Measurements from ENCODE around the gene RRAGD. TPM values are rescaled to one million over a fixed set of nuclear protein-coding genes. Genes with fewer than 3 reads are reported as not detected.
A peak's percentile ranks its signal among the peaks of the same experiment; 100 is the strongest.

RRAGD gene
- total RNA-seq, 1 donor from 2014 or later = 44.0 TPM

DNA sequence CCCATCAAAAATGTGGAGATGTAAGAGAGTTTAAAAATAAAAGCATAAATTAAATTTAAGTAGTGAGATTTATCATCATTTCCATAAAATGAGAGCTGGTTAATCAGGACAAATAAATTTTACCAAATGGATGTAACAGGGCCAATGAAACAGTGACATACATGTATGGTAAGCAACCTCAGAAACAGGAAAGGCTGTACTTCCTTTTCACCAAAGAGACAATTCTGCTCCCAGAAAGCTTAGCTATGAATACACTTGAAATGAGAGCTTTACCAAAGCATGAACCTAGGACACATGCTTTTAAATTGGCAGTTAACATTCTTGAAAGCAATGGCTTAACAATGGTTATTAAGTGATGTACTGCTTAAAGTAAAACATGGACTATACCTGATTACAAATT lies 47.5 kb downstream of the RRAGD start:
- no peaks in the 10 kb centered on the region for H3K36me3 ChIP-seq
- H3K27ac ChIP-seq = peak overlapping the region; percentile 27
- no peaks in the 10 kb centered on the region for H3K9me3 ChIP-seq
- intact Hi-C loops (cut with DNase I) = no loop called here
- DNase-seq (no peak), ATAC-seq (no peak)
- H3K27me3 ChIP-seq = no peaks in the 10 kb centered on the region
- no peak overlapping the region for H3K4me3 ChIP-seq
- TF ChIP-seq, protein P1, sequence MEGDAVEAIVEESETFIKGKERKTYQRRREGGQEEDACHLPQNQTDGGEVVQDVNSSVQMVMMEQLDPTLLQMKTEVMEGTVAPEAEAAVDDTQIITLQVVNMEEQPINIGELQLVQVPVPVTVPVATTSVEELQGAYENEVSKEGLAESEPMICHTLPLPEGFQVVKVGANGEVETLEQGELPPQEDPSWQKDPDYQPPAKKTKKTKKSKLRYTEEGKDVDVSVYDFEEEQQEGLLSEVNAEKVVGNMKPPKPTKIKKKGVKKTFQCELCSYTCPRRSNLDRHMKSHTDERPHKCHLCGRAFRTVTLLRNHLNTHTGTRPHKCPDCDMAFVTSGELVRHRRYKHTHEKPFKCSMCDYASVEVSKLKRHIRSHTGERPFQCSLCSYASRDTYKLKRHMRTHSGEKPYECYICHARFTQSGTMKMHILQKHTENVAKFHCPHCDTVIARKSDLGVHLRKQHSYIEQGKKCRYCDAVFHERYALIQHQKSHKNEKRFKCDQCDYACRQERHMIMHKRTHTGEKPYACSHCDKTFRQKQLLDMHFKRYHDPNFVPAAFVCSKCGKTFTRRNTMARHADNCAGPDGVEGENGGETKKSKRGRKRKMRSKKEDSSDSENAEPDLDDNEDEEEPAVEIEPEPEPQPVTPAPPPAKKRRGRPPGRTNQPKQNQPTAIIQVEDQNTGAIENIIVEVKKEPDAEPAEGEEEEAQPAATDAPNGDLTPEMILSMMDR (IDR thresholded peaks at IDR 0.05) = no peak
- peaks cover 4% of the 10 kb centered on the region for H3K4me1 ChIP-seq

DNA sequence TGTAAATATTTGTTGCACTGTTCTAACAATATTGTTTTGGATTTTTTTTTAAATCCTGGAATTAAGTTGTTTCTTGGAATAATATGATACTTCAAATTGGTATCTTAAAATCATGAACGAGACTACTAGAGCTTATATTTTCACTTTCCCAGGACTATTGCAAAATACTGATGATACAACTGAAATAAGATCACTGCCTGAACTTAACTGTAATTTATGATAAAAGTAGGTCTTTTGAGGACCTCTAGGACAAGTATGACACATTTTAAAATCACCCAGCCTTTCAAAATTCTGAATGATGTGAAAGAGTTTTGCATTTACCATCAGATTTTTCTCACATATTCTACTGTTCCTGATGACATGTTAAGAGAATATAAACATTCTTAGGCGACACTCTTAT lies 50.9 kb downstream of the RRAGD start:
- H3K27ac ChIP-seq = no peak overlapping the region
- DNase-seq = no peak
- TF ChIP-seq, protein P1 (IDR thresholded peaks at IDR 0.05) = no peak
- H3K4me1 ChIP-seq = no peaks in the 10 kb centered on the region
- H3K4me3 ChIP-seq = no peak overlapping the region
- H3K27me3 ChIP-seq = no peaks in the 10 kb centered on the region
- no peaks in the 10 kb centered on the region for H3K9me3 ChIP-seq
- intact Hi-C loops (cut with DNase I) = no loop called here
- no peak for ATAC-seq
- H3K36me3 ChIP-seq = no peaks in the 10 kb centered on the region

DNA sequence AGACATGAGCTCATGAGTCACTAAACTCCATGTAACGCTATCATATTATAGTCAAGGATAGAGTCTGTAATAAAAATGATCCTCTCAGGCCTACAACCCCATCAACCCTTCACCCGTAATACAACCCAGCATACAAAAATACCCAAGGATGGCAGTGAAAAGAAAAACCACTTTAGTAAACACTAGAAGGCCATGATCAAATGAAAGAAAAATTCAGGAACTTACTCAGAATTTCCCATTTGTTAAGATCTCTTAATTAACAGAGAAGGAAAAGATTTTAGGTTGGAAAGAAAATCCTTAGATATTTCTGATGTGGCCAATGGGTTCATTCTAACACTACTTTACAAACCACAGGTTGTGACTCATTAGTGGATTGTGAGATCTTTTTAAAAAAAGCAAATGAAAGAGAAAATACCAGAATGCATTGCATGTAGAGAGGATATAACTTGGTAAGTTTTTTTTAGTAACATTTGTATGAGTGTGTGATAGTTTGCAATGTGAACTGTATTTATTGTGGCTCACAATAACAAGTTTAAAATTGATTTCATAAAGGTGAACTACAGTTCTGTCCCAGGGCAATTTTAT lies 51.6 kb downstream of the RRAGD start:
- intact Hi-C loops (cut with DNase I) = no loop called here
- no peak overlapping the region for H3K27ac ChIP-seq
- H3K4me1 ChIP-seq = no peaks in the 10 kb centered on the region
- no peak overlapping the region for H3K4me3 ChIP-seq
- DNase-seq (no peak), ATAC-seq (no peak)
- H3K27me3 ChIP-seq = no peaks in the 10 kb centered on the region
- no peaks in the 10 kb centered on the region for H3K36me3 ChIP-seq
- TF ChIP-seq, protein P1 (IDR thresholded peaks at IDR 0.05) = no peak
- H3K9me3 ChIP-seq = no peaks in the 10 kb centered on the region

DNA sequence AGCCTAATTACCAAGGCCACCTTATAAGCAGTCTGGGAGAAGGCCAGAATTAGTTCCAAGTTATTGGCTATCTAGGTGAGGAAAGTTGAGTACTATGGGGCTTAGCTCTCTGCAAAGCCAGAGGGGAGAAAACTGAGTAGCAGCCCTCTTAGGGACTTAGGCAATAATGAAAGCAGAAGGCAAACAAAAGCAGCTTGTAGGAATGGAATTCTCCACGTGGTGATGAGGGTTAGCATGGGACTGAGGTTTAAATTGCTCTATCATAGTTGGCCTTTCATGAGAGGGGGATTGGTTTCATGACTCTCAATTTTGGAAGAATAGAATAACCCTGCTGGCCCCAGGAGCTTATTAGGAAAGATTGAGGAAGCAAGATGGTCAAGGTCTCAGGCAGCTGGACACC lies 52.5 kb downstream of the RRAGD start:
- TF ChIP-seq, protein P1 (IDR thresholded peaks at IDR 0.05) = no peak
- no peaks in the 10 kb centered on the region for H3K27me3 ChIP-seq
- DNase-seq = no peak
- no peaks in the 10 kb centered on the region for H3K36me3 ChIP-seq
- ATAC-seq = peak; percentile 29
- H3K4me1 ChIP-seq = no peaks in the 10 kb centered on the region
- intact Hi-C loops (cut with DNase I) = no loop called here
- no peaks in the 10 kb centered on the region for H3K9me3 ChIP-seq
- H3K4me3 ChIP-seq = no peak overlapping the region
- no peak overlapping the region for H3K27ac ChIP-seq

DNA sequence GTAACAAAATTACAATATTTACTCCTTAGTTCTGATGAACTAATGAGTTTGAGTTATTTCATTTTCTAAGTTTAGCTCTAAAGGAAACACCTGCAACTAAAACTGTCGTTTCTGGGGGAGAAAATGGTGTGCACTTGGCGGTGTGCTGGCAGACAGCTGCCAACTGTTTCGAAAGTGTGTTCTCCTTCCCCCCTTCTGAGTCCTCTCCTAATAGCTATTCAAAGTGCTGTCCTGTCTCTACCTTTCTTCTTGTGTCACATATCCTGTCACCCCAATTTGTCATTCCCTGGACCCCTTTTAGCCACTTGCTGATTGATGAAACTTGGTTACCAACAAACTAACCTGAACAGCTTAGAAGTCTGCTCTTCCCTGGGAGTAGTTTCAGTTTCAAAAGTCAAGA lies 54.7 kb downstream of the RRAGD start:
- TF ChIP-seq, protein P1 (IDR thresholded peaks at IDR 0.05) = no peak
- no peaks in the 10 kb centered on the region for H3K27me3 ChIP-seq
- ATAC-seq (no peak), DNase-seq (no peak)
- no peak overlapping the region for H3K27ac ChIP-seq
- peaks cover 7% of the 10 kb centered on the region for H3K4me1 ChIP-seq
- H3K36me3 ChIP-seq = no peaks in the 10 kb centered on the region
- peak overlapping the region; percentile 27 for H3K4me3 ChIP-seq
- intact Hi-C loops (cut with DNase I) = no loop called here
- no peaks in the 10 kb centered on the region for H3K9me3 ChIP-seq

DNA sequence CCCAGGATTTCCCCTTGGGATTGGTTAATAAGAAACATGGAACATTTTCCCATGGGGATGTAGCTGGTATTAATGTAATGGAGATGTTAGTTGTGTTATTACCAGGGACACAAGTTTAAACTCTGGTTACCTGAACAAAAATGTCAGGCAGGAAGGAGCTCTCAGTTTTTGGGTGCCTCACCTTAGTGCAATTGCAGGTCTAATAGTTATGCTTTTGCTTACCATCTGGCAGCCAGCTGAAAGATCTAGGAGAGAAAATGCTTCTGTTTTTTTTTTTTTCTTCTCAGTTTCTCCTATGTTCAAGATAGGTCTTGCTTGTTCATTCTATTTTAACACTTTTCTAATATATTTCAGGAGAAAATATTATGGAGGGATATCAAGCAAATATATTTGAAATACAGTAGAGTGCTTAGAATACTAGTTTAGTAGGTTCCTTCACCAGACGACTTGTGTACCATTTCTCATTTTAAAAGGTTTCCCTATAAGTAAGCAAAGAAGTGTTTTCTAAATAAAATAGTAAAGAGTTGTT lies 55.4 kb downstream of the RRAGD start:
- Histone ChIP-seq H3K27me3 (no peaks in the 10 kb centered on the region), H3K9me3 (no peaks in the 10 kb centered on the region), H3K27ac (no peak overlapping the region), H3K36me3 (no peaks in the 10 kb centered on the region), H3K4me3 (no peak overlapping the region), H3K4me1 (peaks cover 7% of the 10 kb centered on the region)
- intact Hi-C loops (cut with DNase I) = no loop called here
- TF ChIP-seq, protein P1 (IDR thresholded peaks at IDR 0.05) = no peak
- ATAC-seq (no peak), DNase-seq (no peak)
